ENCODE results near the gene IQGAP3.

- TF ChIP-seq CTCF (IDR thresholded peaks at IDR 0.05) = no peak
- no peak for TF ChIP-seq POLR2A (IDR thresholded peaks at IDR 0.05)
Observed at GRCh38 chr1:156503698-156504437, 68.5 kb downstream of the IQGAP3 start.

All from body of pancreas (tissue), 4 donors.